ENCODE results near the gene APH1B. TPM values are rescaled to one million over a fixed set of nuclear protein-coding genes. Genes with fewer than 3 reads are reported as not detected.

The APH1B gene
- total RNA-seq, 1 donor, result 19.9 TPM

DNA sequence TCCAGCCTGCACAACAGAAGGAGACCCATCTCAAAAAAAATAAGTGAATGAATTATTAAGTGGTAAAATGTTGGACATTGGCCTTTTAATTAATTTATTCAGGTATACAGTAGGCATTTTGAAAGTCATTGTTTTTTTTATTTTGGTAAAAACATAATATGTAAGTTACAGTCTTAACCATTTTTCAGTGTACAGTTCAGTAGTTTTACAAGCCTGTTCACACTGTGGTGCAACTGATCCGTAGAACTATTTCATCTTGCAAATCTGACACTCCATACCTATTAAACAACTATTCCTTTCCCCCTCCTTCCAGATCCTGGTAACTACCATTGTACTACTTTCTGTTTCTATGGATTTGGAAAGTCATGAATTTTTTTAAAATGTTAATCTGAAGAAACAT, 36.1 kb upstream of the APH1B start:
- H3K4me3 ChIP-seq (ENCODE audit: low read depth, low read length), result no peak overlapping the region
- DNase-seq (ENCODE audit: low read depth), result no peak
- TF ChIP-seq, protein P1, sequence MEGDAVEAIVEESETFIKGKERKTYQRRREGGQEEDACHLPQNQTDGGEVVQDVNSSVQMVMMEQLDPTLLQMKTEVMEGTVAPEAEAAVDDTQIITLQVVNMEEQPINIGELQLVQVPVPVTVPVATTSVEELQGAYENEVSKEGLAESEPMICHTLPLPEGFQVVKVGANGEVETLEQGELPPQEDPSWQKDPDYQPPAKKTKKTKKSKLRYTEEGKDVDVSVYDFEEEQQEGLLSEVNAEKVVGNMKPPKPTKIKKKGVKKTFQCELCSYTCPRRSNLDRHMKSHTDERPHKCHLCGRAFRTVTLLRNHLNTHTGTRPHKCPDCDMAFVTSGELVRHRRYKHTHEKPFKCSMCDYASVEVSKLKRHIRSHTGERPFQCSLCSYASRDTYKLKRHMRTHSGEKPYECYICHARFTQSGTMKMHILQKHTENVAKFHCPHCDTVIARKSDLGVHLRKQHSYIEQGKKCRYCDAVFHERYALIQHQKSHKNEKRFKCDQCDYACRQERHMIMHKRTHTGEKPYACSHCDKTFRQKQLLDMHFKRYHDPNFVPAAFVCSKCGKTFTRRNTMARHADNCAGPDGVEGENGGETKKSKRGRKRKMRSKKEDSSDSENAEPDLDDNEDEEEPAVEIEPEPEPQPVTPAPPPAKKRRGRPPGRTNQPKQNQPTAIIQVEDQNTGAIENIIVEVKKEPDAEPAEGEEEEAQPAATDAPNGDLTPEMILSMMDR (IDR thresholded peaks at IDR 0.05; ENCODE audit: insufficient read depth, low read depth, low read length), result no peak

DNA sequence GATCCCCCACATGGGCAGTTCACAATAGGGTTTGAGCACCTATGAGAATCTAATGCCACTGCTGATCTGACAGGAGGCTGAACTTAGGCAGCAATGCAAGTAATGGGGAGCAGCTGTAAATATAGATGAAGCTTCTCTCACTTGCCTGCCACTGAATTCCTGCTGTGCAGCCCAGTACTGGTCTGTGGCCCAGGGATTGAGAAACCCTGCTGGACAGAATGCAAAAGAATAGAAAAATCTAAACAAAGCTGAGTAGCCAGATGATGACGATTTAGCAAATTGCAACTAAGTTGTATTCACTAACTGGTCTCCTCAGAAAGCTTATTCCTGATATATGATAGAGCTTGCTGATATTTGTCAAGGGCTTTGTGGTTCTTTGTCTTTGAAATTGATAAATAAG, 34.3 kb upstream of the APH1B start:
- peak; percentile 76 for DNase-seq (ENCODE audit: low read depth)
- no peak overlapping the region for H3K4me3 ChIP-seq (ENCODE audit: low read depth, low read length)
- TF ChIP-seq, protein P1 (IDR thresholded peaks at IDR 0.05; ENCODE audit: insufficient read depth, low read depth, low read length), result peak; percentile 30

DNA sequence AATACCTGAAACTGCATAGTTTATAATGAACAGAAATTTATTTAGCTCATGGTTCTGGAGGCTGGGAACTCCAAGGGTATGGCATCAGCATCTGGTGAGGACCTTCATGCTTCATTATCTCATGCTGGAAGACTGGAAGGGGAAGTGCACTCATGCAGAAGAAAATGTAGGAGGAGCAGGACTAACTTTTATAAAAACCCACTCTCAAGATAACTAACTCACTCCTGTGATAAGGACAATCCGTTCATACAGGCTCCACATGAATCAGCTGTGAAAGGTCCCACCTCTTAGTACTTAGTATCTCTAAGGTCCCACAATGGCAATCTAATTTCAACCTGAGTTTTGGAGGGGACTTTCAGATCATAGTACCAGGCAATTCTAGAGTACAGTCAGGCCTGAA, 33.6 kb upstream of the APH1B start:
- no peak overlapping the region for H3K4me3 ChIP-seq (ENCODE audit: low read depth, low read length)
- TF ChIP-seq, protein P1 (IDR thresholded peaks at IDR 0.05; ENCODE audit: insufficient read depth, low read depth, low read length), result no peak
- no peak for DNase-seq (ENCODE audit: low read depth)

DNA sequence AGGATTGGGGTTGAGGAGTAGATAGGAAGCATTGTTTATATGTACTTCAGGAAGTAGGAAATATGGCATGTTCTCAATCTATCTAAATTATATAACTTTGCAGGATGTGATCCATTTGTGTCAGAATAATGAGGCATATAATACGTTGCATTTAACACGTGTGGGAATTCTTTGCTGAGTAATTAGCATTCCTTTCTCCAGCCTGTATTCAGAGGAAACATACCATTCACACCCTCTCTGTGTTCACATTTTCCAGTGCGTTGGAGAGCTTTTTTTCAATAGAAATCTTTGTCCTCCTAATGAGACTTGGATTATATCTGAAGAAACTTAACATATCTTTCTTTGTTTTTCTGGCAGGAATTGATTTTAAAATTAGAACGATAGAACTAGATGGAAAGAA, 33.0 kb upstream of the APH1B start:
- TF ChIP-seq, protein P1 (IDR thresholded peaks at IDR 0.05; ENCODE audit: insufficient read depth, low read depth, low read length), result no peak
- H3K4me3 ChIP-seq (ENCODE audit: low read depth, low read length), result no peak overlapping the region
- peak; percentile 60 for DNase-seq (ENCODE audit: low read depth)

DNA sequence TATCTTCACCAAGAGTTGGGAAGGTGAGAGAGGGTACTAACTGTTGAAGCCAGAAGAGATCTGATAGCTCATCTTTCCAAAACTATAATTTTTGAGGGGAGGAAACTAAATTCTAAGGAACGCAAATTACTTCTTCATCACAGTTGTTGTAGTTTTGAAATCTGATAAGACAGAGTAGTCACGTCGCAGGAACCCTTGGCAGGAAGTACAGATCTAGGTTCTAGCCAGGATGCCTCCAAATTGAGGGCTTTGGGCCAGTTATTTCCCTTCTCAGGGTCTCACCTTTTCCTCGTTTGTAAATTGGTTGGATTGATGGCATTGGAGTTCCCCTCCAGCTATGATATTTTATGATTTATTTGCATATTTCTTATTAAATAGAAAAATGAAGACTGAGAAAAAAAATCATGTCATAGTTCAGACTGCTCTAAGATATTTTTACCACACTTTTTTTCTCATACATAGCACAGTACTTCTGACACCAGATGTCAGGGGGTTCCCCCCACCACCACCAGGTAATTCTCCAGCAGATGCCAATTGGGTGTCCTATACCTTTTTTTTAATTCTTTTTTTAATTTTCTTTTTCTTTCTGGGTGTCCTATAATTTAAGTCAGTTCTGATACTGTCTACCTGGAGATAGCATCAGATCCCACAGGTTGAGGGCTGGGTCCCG, 32.3 kb upstream of the APH1B start:
- no peak overlapping the region for H3K4me3 ChIP-seq (ENCODE audit: low read depth, low read length)
- TF ChIP-seq, protein P1 (IDR thresholded peaks at IDR 0.05; ENCODE audit: insufficient read depth, low read depth, low read length), result no peak
- peak; percentile 30 for DNase-seq (ENCODE audit: low read depth)

DNA sequence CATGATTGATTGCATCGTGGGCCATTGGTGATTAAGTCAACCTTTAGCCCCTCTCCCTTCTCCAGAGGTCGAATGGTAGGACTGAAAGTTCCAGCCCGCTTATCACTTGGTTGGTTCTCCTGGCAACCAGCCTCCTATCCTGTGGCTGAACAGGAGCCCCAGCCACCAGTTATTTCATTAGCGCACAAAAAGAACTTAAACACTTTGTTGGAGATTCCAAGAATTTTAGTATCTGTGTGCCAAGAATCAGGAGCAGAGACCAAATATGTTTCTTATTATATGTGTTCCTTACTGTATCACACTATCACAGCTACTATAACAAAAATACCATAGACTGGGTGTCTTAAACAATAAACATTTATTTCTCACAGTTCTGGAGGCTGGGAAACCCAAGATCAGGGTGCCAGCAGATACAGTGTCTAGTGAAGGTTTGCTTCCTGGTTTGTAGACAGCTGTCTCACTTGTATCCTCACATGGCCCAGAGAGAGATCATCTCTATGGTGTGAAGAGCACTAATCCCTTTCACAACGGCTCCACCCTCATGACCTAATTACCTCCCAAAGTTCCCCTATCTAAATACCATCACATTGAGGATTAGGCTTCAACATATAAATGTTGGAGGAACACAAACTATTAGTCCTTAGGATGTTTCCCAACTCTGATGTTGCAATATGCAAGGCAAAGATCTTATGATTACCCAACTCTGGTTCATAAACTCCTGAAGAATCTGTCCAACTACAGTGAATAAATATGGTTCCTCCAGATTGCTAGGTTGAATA, 30.5 kb upstream of the APH1B start:
- peak; percentile 99 for DNase-seq (ENCODE audit: low read depth)
- TF ChIP-seq, protein P1 (IDR thresholded peaks at IDR 0.05; ENCODE audit: insufficient read depth, low read depth, low read length), result no peak
- no peak overlapping the region for H3K4me3 ChIP-seq (ENCODE audit: low read depth, low read length)
